Coronary artery (tissue), 2 donors: ENCODE data around the gene CHEK1.
"Not testable (repeated sequence)": the region's sequence is repeated elsewhere in the genome, so short reads cannot be mapped to it uniquely, and the experiment has no call there.

Experiments
- DNase-seq: peaks from one replicate; pipeline ENCODE4 v3.0.0-alpha.2; 2017; ENCODE audit warnings: low spot score
- H3K27ac ChIP-seq, 2 donors: fragments of 200-600 bp; sonication (generic); one replicate each; pipeline ENCODE4 v1.5.1; 2016 to 2019
- H3K4me3 ChIP-seq: fragments of 200-600 bp; sonication (generic); 2 replicates; pipeline ENCODE4 v1.5.1; 2016; ENCODE audit warnings: mild to moderate bottlenecking, moderate library complexity
- TF ChIP-seq, protein P1 (sequence below): fragments of 200-600 bp; sonication (generic); IDR thresholded peaks from one replicate; pipeline ENCODE4 v1.5.1; 2019; ENCODE audit warnings: antibody characterized with exemption

The CHEK1 gene

DNA sequence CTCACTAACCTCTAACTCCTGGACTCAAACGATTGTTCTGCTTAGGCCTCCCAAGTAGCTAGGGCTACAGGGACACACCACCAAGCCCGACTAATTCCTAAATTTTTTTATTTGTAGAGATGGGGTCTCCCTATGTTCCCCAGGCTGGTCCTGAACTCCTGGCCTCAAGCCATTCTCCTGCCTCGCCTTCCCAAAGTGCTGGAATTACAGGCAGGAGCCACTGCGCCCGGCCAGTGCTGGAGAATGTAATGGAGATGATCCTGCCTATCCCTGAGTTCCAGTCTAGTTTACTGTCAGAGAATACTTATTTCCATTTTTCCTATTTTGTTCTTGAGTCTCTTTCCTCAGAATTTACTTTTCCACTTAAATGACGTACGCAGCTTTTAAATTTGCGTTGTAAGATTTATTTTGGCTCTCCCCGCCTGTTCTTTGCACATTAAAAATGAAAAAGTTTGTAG, at the start of gene CHEK1:
CHEK1 (plus strand) TSS at position 408 of the 458 bp plus-strand sequence. CDS start 1,606 bp downstream, outside the sequence.
- TF ChIP-seq, protein P1, sequence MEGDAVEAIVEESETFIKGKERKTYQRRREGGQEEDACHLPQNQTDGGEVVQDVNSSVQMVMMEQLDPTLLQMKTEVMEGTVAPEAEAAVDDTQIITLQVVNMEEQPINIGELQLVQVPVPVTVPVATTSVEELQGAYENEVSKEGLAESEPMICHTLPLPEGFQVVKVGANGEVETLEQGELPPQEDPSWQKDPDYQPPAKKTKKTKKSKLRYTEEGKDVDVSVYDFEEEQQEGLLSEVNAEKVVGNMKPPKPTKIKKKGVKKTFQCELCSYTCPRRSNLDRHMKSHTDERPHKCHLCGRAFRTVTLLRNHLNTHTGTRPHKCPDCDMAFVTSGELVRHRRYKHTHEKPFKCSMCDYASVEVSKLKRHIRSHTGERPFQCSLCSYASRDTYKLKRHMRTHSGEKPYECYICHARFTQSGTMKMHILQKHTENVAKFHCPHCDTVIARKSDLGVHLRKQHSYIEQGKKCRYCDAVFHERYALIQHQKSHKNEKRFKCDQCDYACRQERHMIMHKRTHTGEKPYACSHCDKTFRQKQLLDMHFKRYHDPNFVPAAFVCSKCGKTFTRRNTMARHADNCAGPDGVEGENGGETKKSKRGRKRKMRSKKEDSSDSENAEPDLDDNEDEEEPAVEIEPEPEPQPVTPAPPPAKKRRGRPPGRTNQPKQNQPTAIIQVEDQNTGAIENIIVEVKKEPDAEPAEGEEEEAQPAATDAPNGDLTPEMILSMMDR, result no peak
- DNase-seq, result no peak
- peak within 1 kb of the TSS; percentile 83 to 96 for H3K27ac ChIP-seq
- H3K4me3 ChIP-seq, result peak within 1 kb of the TSS; percentile 85

DNA sequence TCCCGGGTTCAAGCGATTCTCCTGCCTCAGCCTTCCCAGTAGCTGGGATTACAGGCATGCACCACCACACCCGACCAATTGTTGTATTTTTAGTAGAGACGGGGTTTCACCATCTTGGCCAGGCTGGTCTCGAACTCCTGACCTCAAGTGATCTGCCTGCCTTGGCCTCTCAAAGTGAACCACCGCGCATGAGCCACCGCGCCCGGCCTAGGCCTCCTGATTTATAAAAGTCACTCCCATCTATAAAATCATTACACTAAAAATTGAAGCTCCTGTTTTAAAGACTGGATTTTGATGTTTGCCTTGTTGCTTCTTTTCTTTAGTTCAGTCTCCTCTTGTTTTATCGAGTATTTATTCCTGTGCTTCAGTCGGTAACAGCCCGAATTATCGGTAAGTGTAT, 47.8 kb upstream of the CHEK1 start:
- not testable (repeated sequence) for DNase-seq, H3K4me3 ChIP-seq, H3K27ac ChIP-seq

DNA sequence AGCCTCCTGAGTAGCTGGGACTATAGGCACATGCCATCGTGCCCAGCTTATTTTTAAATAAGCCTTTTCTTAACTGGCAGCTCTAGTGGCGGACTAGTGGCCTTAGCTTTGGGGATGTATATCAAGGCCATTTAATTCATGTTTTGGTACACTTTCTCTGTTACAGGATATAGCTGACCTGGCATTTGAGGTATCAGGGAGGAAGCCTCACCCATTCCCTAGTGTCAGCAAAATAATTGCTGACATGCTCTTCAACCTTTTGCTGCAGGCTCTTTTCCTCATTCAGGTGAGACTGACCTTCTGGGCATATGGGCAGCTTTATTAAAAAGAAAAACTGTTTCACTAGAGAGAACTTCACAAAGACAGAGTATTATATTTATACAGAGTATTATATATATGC, 46.2 kb upstream of the CHEK1 start:
- no peak for DNase-seq
- Histone ChIP-seq H3K4me3 (no peak overlapping the region), H3K27ac (no peak overlapping the region)
- TF ChIP-seq, protein P1, result no peak

DNA sequence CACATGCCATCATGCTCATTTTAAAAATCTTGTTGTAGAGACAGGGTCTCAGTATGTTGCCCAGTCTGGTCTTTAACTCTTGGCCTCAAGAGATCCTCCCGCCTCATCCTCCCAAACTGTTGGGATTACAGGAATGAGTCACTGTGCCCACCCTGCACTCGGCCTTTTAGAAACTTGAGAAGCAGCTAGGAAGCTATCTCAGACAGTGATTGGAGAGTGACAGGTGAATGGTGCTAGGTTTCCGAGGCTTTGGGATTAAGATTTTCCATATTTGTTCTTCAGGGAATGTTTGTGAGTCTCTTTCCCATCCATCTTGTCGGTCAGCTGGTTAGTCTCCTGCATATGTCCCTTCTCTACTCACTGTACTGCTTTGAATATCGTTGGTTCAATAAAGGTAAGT, 45.2 kb upstream of the CHEK1 start:
- TF ChIP-seq, protein P1, result no peak
- DNase-seq, result no peak
- Histone ChIP-seq H3K4me3 (no peak overlapping the region), H3K27ac (no peak overlapping the region)

DNA sequence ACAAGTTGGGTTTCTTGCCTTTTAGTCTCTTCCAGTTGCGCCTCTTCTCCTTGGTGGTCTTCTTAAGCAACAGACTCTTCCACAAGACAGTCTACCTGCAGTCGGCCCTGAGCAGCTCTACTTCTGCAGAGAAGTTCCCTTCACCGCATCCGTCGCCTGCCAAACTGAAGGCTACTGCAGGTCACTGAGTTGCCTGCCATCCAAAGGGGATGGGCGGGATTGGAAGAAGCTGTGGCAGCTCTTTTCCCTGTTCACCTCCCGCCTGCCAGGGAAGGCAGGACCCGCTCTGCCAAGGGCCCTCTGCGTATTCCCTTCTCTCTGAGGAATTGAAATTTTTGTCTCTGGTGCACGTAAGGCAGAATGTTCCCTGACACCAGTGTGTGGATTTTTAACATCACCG, 41.5 kb upstream of the CHEK1 start:
- Histone ChIP-seq H3K27ac (no peak overlapping the region), H3K4me3 (no peak overlapping the region)
- DNase-seq, result no peak
- TF ChIP-seq, protein P1, result no peak

DNA sequence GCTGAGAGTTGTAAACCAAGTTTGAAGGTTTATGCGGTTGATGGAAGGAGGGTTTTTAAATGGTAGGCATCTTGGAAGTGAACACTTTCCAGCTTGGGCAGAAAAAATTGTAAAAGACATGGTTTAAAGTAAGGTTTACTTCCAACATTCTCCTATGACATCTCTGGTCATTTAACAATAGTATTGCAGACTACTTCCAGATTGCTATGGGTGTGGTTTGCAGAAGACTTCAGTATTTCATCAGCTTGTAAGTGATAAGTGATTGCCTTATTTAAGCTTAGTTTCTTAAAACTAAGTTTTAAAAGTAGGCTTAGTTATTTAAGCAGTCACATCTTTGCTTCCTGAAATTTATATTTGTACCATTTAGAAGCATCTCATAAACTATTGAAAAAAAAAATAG, 39.5 kb upstream of the CHEK1 start:
- DNase-seq, result no peak
- no peak overlapping the region for H3K27ac ChIP-seq
- TF ChIP-seq, protein P1, result no peak

DNA sequence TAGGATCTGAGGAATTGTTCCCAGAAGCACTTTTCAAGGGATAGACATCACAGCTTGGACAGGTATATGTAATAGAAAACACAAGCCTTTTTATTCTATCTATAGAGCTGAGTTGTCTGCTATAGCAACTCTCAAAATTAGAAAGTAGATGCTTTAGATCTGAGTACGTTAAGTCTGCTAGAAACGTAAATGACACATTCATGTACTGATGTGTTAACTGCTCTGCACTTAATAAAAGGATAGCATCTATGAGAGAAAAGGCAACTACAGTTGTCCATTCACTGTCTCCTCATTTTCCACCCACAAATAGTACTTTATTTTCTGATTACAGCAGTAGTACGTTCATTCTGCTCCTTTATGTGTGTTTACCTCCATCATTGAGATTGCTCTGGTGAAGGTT, 38.3 kb upstream of the CHEK1 start:
- Histone ChIP-seq H3K27ac (no peak overlapping the region), H3K4me3 (no peak overlapping the region)
- TF ChIP-seq, protein P1, result no peak
- no peak for DNase-seq

More for the DNA sequence above, 39.5 kb upstream of the CHEK1 start:
- H3K4me3 ChIP-seq, result no peak overlapping the region

DNA sequence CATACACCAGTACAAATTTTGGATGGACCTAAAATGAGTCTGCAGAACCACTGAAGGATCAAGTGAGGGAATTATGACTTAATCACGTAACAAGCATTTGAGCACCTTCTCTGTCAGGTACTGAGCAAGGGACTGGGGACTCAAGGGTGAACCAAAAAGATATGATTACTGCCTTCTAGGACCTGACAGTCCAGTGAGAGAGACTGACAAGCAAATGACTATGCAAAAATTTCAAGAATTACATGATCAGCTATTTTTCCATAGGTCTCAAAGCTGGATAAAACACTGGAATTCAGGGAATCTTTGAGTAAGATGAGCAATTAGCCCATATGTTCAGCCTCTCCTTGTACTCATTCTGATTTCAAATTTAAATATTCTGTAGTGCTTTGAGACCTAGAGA, 37.5 kb upstream of the CHEK1 start:
- TF ChIP-seq, protein P1, result no peak
- DNase-seq, result no peak
- Histone ChIP-seq H3K27ac (no peak overlapping the region), H3K4me3 (no peak overlapping the region)
